ENCODE results near the gene ACVR1B.
"Not testable (repeated sequence)": the region's sequence is repeated elsewhere in the genome, so short reads cannot be mapped to it uniquely, and the experiment has no call there.

The ACVR1B gene

DNA sequence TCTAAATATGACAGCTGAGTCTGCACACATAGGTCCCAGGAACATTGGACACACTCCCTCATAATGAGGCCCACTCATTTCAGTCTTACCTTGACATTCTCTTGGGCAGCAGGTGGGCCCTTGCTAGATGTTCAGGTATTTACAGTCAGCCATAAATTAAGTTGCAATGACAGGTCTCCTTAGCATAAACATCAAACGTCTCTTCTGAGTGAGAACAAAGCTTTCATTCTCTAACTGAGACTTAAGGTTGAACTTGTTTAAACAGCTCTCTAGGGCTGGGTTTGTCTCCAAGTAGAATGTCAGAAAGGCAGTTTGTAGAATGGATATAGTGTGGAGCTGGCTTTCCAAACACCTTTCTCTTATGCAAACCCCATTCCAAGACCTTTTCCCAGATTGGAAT lies 10.3 kb downstream of the ACVR1B start:
- DNase-seq (ENCODE audit: low read depth) = no peak
- H3K4me3 ChIP-seq (ENCODE audit: low read depth, low read length) = no peak overlapping the region

DNA sequence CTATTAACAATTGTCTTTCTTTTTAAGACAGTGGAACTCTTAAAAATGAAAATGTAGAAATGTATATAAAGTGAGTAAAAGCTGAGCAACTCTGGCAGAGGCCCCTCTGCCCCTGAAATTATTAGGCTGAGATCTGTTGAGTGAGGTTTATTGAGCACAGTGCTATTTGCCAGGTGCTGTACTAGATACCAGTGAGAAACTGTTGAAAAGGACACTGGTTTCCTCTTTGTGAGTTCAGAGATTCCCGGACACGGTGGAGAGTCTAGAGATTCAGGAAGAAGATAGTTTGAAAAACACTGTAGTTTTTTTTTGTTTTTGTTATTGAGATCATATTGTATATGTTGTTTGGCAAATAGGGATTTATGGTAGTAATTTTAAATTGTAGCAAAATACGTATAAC lies 11.2 kb downstream of the ACVR1B start:
- no peak overlapping the region for H3K4me3 ChIP-seq (ENCODE audit: low read depth, low read length)
- DNase-seq (ENCODE audit: low read depth) = no peak

DNA sequence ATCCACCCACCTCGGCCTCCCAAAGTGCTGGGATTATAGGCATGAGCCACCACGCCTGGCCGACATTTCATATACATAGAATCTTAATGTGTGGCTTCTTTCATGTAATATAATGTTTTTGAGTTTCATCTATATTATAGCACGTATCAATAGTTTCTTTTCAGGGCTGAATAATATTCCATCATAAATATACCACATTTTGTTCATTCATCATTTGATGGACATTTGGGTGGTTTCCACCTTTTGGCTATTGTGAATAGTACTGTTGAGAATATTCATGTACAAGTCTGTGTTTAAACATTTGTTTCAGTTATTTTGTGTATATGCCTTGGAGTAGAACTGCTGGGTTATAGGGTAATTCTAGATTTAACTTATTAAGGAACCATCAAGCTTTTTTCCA lies 12.0 kb downstream of the ACVR1B start:
- H3K4me3 ChIP-seq (ENCODE audit: low read depth, low read length) = no peak overlapping the region
- DNase-seq (ENCODE audit: low read depth) = no peak

DNA sequence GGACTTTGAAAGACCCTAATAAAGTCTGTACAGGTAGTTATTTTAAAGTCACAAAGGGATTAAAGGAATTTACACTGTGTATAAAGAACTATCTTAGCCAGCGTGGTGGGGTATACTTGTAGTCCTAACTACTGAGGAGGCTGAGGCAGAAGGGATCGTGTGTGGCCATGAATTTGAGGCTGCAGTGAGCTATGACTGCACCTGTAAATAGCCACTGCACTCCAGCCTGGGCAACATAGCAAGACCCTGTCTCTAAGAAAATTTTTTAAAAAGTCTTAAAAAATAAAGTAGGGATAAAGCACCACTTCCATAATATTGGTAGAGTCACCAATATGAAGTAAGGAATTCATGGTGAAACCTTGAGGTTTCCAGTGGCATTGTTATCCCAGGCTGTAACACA lies 18.1 kb downstream of the ACVR1B start:
- no peak overlapping the region for H3K4me3 ChIP-seq (ENCODE audit: low read depth, low read length)

DNA sequence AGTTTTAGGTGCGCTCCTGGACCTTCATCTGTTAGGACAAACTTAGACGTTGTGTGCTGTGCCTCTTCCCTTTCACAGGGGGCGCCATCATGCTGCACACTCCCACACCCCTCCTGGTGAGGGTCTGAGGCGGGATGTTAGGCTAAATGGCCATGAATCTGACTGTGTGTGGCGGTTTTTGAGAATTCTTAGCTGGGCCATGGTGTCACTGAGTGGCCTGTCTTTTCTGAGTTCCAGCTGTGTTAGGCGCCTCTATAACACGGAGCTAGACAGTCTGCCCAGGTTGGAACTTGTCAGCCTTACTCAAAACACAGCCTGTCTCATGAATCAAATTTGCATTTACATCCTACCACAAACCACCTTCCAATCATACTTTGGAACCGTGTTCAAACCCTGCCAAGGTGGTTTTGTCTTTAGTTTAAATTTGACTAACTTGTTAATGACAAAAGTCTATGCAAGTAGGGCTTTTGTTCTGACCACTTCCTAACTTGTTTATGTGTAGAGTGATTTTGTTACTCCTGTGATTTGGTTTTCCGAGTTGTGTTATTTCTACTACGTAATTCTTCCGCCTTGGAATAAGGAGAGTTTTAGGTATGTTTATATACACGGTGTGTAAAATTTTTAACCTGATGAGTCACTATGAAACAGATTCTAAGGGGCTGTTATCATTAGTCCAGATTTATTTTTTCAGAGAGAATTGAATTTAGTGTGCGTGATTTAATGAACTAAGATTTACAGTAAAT lies 19.6 kb downstream of the ACVR1B start:
- H3K4me3 ChIP-seq (ENCODE audit: low read depth, low read length) = no peak overlapping the region
- DNase-seq (ENCODE audit: low read depth) = no peak

More for the DNA sequence above, 18.1 kb downstream of the ACVR1B start:
- DNase-seq (ENCODE audit: low read depth) = no peak

DNA sequence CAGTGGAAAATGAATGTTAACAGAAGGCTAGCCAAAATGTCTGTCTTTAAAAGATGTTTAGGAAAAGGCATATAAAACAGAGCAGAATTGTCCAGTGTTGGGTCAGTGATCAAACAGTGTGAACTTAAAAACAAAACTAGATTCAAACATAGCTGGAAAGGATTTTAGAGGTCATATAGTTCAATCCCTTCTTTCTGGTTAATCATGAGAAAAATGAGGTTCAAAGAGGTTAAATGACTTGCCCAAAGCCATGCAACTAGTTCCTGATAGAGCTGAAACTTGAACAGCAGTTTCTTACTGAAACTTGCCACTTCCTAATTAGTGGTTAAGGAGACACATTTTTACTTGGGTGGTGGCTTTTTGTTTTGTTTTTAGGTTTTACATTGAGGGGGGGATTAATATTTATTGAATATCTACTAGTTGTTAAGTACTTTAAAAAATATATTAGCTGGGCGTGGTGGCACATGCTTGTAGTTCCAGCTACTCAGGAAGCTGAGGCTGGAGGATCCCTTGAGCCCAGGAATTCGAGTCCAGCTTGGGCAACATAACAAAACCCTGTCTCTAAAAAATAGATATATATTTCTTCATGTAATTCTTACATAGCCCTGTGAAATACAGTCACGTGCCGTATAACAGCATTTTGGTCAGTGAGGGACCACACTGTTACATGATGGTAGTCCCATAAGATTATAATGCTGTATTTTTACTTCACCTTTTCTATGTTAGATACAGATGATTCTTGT lies 20.4 kb downstream of the ACVR1B start:
- DNase-seq (ENCODE audit: low read depth) = no peak
- H3K4me3 ChIP-seq (ENCODE audit: low read depth, low read length) = no peak overlapping the region

DNA sequence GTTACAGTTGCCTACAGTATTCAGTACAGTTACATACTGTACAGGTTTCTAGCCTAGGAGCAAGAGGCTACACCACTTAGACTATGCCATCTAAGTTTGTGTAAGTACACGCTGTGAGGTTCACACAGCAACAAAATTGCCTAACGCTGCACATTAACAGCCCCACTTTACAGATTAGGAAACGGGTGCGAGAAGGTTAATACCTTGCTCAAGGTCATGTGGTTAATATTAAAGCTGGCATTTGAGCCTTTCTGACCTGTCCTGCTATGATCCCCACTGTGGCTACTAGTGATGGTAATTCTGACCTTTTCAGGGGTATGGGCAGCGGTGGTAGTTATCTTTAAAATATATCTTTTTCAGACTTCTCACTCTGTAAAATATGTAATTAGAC lies 20.9 kb downstream of the ACVR1B start:
- no peak overlapping the region for H3K4me3 ChIP-seq (ENCODE audit: low read depth, low read length)
- no peak for DNase-seq (ENCODE audit: low read depth)

DNA sequence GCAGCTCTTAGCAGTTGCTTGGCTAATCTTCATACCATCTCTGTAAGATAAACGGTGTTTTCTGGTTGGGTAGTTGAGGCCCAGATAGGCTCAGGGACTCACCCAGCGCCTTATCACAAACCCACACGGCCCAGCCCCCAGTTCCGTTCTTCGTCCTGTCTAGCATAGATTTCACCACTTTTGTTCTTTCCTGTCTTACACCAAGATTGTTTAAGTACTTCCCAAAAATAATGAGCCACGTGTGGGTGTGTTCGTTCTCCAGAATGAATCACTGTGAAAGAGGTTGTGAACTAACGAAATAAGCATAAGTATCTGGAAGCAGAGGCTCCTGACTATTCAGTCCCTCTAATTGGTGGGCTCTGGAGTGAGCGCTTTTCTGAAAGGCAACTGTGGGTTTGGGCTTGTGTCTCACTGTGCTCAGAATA lies 21.4 kb downstream of the ACVR1B start:
- no peak overlapping the region for H3K4me3 ChIP-seq (ENCODE audit: low read depth, low read length)

DNA sequence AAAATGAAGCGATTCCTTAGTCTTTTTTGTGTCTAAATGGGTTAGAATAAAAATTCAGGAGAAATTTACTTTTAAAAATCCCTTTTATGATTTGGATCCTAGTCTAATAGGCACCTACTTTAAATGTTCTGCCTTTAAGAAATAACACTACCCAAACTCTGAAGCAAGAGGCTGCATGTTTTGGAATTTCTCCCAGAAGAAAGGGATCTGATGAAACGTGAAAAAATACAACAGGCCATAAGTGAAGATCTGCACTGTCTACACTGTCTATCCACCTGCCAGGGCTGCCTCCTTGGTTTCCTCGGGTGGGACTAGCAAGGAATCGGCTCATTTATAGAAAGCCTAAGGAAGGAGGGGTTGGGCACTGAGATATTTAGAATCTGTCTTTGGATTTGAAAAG lies 22.1 kb downstream of the ACVR1B start:
- no peak for DNase-seq (ENCODE audit: low read depth)
- no peak overlapping the region for H3K4me3 ChIP-seq (ENCODE audit: low read depth, low read length)

More for the DNA sequence above, 21.4 kb downstream of the ACVR1B start:
- no peak for DNase-seq (ENCODE audit: low read depth)

DNA sequence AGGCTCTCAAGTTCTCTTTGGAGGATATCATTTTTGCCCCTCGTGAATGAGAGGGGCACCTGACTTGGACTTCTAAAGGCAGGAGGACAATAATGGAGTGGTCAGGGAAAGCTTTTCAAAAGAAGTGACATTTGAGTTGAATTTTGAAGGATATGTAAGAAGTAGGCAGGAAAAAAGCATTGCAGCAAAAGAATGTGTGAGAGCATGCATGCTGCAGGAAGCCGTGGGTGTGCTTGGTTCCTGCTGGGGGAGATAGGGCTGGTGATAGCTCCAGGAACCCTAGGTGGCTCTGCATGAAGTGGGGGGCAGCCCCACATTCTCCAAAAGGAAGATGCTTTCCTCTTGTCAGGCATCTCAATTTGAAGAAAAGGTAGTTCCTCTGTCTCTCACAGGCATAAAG lies 23.1 kb downstream of the ACVR1B start:
- DNase-seq (ENCODE audit: low read depth) = no peak
- H3K4me3 ChIP-seq (ENCODE audit: low read depth, low read length) = no peak overlapping the region

DNA sequence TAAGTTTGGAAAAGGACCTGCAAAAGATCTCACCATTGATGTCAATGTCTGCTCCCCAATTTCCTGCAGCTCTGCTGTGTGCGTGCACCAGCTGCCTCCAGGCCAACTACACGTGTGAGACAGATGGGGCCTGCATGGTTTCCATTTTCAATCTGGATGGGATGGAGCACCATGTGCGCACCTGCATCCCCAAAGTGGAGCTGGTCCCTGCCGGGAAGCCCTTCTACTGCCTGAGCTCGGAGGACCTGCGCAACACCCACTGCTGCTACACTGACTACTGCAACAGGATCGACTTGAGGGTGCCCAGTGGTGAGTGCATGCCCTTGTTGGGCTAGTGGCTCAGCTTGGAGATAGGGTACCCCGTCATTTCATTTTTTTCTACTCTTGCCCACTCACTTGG lies 23.7 kb downstream of the ACVR1B start:
- H3K4me3 ChIP-seq (ENCODE audit: low read depth, low read length) = no peak overlapping the region
- no peak for DNase-seq (ENCODE audit: low read depth)

DNA sequence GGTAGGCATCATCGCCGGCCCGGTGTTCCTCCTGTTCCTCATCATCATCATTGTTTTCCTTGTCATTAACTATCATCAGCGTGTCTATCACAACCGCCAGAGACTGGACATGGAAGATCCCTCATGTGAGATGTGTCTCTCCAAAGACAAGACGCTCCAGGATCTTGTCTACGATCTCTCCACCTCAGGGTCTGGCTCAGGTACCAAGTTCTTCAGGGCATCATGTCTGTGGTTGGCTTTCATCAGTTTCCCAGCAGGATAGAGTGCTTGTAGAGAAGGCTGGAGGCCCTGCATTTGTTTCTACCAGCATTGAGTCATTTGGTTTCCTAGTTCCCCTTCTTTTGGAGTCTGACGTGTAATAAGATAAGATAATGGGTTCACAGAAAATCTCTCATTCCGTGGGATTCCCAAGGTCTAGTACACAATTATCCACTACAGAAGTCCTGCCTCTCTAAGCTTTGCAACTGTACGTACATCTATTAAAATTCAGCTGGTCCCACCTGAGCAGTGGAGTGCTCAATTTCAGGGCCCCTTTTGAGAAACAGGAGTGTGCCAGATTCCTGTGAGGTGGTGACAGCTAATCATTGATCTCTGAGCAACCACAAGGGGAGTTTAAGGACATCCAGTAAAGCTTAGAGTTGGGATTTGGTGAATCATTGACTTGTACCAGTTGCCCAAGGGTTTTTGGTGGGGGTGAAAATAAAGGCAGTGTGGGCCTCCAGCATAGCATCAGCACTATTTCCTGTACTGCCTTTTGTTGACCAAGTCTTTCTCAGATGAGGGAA lies 25.1 kb downstream of the ACVR1B start:
- no peak overlapping the region for H3K4me3 ChIP-seq (ENCODE audit: low read depth, low read length)
- DNase-seq (ENCODE audit: low read depth) = peak; percentile 49

DNA sequence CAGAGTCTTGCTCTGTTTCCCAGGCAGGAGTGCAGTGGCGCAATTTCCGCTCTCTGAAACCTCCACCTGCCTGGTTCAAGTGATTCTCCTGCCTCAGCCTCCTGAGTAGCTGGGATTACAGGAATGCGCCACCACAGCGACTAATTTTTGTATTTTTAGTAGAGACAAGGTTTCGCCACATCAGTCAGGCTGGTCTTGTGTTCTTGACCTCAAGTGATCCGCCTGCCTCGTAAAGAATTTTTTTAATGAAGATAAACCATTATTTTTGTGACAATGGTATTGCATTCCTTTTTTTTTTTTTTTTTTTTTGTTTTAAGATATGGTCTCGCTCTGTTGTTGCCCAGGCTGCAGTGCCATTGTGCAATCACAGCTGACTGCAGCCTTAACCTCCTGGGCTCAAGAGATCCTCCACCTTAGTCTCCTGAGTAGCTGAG lies 25.8 kb downstream of the ACVR1B start:
- no peak for DNase-seq (ENCODE audit: low read depth)
- no peak overlapping the region for H3K4me3 ChIP-seq (ENCODE audit: low read depth, low read length)

DNA sequence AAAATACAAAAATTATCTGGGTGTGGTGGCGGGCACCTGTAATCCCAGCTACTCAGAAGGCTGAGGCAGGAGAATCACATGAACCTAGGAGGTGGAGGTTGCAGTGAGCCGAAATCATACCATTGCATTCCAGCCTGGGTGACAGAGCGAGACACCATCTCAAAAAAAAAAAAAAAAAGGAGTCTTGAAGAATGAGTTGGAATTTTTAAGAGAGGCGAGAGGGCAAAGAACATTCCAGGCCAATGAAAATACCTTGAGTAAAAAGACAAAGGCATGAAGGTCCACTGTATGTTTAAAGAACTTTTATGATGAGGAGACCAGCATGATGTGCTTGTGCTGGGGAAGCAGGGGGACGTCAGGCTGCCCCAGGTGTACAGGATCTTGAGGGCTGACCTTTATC lies 27.8 kb downstream of the ACVR1B start:
- H3K4me3 ChIP-seq (ENCODE audit: low read depth, low read length); DNase-seq (ENCODE audit: low read depth): not testable (repeated sequence)

DNA sequence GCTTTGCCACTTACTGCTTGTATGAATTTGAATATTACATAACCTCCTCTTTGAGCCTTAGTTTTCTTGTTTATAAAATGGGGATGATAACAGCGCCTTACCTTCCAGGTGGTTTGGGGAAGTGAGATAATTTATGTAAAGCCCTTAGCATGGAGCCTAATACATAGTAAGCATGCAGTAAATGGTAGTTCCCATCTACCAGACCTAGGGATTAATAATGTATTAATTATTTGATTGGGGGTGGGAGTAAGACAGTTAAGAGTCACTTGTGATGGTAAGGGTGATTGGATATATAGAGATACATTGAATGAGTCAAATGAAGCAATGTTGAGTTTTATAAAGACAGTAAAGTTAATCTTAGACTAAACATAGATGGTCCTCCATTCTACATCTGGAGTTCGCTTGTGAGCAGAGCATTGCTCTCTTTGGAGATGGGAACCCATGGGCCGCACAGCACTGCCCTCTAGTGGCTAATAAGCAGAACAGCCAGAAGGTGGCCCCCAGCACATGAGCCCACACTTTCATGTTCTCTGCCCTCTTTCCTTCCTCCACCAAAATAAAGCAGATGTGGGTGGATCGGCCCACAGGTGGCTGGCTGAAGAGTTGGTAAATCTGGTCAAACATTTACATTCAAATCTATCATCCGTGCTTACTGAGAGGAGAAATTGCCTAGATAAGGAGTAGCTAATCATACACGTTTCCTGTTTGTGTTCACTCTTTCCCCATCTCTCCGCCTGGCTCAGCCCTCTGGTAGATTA lies 28.7 kb downstream of the ACVR1B start:
- DNase-seq (ENCODE audit: low read depth) = no peak
- H3K4me3 ChIP-seq (ENCODE audit: low read depth, low read length) = no peak overlapping the region

DNA sequence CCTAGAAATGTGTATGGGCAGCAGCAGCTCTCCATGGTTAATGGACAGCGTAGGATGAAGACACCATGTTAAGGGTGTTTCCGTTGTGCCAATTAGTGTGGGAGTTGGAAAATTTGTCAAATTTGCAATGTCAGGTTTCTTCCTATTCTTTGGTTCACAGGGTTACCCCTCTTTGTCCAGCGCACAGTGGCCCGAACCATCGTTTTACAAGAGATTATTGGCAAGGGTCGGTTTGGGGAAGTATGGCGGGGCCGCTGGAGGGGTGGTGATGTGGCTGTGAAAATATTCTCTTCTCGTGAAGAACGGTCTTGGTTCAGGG lies 29.3 kb downstream of the ACVR1B start:
- no peak for DNase-seq (ENCODE audit: low read depth)
- H3K4me3 ChIP-seq (ENCODE audit: low read depth, low read length) = no peak overlapping the region

DNA sequence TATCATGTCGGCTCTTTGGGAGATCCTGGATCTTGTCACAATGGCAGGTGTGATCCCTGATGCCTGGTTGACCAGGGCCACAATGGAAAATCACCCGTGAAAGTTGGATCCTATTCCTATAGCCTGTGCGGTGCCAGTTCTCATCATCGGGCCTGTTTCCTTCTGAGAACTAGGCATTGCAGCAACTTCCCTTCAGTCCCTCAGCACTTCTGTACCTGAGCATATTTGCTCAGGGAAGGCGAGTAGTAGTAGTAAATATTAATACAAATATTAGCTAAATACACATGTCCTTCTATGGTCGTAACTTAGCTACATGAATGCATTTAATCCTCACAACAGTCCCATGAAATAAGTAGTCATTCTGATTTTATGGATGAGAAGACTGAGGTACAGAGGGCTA lies 33.2 kb downstream of the ACVR1B start:
- DNase-seq (ENCODE audit: low read depth) = no peak
- H3K4me3 ChIP-seq (ENCODE audit: low read depth, low read length) = no peak overlapping the region

DNA sequence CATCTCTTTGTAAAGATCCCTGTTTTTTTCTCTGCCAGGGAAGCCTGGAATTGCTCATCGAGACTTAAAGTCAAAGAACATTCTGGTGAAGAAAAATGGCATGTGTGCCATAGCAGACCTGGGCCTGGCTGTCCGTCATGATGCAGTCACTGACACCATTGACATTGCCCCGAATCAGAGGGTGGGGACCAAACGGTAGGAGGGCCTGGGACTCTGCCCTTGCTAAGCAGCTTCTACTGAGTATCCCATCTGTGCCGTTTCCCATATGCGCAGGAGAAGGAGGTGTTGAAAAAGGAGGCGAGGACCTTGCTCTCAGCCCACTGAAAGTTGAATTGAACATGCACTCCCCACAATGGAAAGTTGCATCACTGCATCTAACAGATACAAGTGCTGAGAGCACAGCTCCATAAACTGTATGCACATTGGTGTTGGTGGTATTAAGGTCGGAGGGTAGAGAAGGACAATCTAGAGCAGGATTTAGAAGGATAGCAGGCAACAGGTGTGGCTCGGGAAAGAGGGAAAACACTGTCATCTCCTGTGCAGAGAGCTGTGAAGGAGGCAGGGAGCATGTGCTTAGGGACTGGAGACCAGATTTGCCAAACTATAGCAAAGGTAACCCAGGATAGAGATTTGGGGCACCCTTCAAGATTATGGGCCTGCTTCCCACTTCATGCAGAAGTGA lies 33.8 kb downstream of the ACVR1B start:
- DNase-seq (ENCODE audit: low read depth) = no peak
- no peak overlapping the region for H3K4me3 ChIP-seq (ENCODE audit: low read depth, low read length)

DNA sequence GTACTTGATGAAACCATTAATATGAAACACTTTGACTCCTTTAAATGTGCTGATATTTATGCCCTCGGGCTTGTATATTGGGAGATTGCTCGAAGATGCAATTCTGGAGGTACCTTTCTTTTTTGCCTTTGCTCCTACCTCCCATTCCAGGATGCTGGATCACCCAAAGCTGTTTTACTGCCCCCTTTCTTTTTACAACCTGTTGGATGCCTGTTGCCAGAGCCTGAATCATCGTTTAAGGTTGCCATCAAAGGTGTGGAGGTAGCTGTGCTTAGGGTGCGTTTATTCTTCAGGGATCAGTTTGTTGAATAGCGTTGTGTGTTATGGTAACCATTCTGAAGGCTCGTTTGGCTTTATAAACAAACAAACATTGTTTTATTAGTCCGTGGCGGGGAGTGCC lies 35.3 kb downstream of the ACVR1B start:
- no peak overlapping the region for H3K4me3 ChIP-seq (ENCODE audit: low read depth, low read length)
- DNase-seq (ENCODE audit: low read depth) = no peak
